ENCODE measurements around the gene BEST1. TPM values are rescaled to one million over a fixed set of nuclear protein-coding genes. Genes with fewer than 3 reads are reported as not detected.
A peak's percentile ranks its signal among the peaks of the same experiment; 100 is the strongest.
"Not testable (repeated sequence)": the region's sequence is repeated elsewhere in the genome, so short reads cannot be mapped to it uniquely, and the experiment has no call there.

Gene BEST1
- total RNA-seq, 3 donors from 2014 or later, result not detected

DNA sequence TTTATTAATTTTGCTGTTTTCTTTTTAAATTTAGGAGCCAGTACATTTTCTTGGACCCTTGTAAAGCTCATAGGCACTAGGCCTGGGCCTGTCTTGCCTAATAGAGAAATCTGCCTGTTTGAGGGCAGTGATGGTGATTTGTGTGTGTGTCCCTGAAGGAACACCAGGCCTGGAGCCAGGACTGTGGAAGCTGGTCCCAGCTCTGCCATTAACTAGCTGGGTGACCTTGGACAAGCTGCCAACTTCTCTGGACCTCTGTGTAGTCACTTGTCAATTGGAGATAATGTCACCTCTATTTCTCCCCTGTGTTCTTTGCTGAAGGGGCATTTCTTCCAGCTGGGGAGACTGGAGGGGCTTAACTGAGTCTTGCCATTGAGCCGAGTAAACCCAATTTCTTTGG is 33.3 kb downstream of the BEST1 start:
- peaks cover 17% of the 10 kb centered on the region for H3K9me3 Mint-ChIP-seq
- no peak overlapping the region for H3K4me3 Mint-ChIP-seq
- peaks cover 2% of the 10 kb centered on the region for H3K4me1 Mint-ChIP-seq (ENCODE audit: low read depth)
- no peak for ATAC-seq
- DNase-seq, result no peak
- peaks cover 9% of the 10 kb centered on the region for H3K36me3 Mint-ChIP-seq (ENCODE audit: insufficient read depth)
- H3K27me3 Mint-ChIP-seq (ENCODE audit: low read depth), result no peaks in the 10 kb centered on the region

DNA sequence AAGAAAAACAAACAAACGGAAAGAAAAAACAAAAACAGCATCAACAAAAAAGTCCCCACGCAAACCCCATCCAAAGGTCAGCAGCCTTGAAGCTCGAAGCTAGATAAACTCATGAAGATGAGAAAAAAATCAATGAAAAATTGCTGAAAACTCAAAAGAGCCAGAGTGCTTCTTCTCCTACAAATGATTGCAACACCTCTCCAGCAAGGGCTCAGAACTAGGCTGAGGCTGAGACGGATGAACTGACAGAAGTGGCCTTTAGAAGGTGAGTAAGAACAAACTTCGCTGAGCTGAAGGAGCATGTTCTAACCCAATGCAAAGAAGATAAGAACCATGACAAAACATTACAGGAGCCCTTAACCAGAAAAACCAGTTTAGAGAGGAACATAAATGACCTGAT is 35.7 kb downstream of the BEST1 start:
- Mint-ChIP-seq H3K9me3 (peaks cover 34% of the 10 kb centered on the region), H3K27me3 (ENCODE audit: low read depth) (no peaks in the 10 kb centered on the region), H3K36me3 (ENCODE audit: insufficient read depth) (peaks cover 7% of the 10 kb centered on the region)

DNA sequence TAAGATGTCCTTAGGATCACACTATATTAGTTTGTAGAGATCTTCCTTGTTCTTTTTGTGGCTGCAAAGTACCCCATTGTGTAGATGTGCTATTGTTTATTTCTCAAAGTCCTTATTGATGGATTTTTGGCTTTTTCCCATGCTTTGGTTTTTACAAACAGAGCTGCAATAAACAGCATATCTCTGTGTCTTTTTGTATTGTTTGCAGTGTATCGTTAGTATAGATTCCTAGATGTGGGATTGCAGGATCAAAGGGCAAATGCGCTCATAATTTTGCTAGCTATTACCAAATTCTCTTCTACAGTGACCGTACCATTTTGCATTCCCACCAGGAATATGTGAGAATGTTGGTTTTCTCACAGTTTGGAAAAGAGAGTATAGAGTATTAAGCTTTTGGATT is 44.8 kb downstream of the BEST1 start:
- no peak for ATAC-seq
- H3K4me3 Mint-ChIP-seq, result no peak overlapping the region
- H3K27me3 Mint-ChIP-seq (ENCODE audit: low read depth), result no peaks in the 10 kb centered on the region
- peaks cover 12% of the 10 kb centered on the region for H3K36me3 Mint-ChIP-seq (ENCODE audit: insufficient read depth)
- H3K4me1 Mint-ChIP-seq (ENCODE audit: low read depth), result no peaks in the 10 kb centered on the region
- DNase-seq, result no peak
- H3K9me3 Mint-ChIP-seq, result peaks cover 19% of the 10 kb centered on the region

More for the DNA sequence above, 35.7 kb downstream of the BEST1 start:
- ATAC-seq, result no peak
- peaks cover 2% of the 10 kb centered on the region for H3K4me1 Mint-ChIP-seq (ENCODE audit: low read depth)
- H3K4me3 Mint-ChIP-seq, result no peak overlapping the region
- no peak for DNase-seq

DNA sequence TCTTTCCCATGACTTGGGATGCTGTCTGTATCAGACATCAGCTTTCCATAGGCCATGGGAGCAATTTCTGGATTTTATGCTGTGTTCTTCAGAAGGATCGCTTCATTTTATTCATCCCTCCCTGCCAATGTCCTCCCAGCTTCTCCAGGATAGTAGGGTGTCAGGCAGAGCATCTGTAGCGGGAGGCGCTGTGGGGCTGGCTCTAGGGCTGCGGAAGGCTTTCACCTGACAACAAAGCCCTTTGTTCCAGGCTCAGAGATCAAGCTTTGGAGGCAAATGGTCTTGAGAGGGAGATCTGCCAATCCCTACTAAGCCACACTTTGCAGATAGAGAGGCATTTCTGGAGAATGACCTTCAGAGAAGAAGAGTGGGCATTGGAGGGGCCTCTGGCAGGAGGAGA is 46.8 kb downstream of the BEST1 start:
- Mint-ChIP-seq H3K27me3 (ENCODE audit: low read depth) (no peaks in the 10 kb centered on the region), H3K9me3 (peaks cover 9% of the 10 kb centered on the region), H3K36me3 (ENCODE audit: insufficient read depth) (peaks cover 12% of the 10 kb centered on the region), H3K4me1 (ENCODE audit: low read depth) (no peaks in the 10 kb centered on the region), H3K4me3 (no peak overlapping the region)
- DNase-seq, result no peak
- ATAC-seq, result no peak

DNA sequence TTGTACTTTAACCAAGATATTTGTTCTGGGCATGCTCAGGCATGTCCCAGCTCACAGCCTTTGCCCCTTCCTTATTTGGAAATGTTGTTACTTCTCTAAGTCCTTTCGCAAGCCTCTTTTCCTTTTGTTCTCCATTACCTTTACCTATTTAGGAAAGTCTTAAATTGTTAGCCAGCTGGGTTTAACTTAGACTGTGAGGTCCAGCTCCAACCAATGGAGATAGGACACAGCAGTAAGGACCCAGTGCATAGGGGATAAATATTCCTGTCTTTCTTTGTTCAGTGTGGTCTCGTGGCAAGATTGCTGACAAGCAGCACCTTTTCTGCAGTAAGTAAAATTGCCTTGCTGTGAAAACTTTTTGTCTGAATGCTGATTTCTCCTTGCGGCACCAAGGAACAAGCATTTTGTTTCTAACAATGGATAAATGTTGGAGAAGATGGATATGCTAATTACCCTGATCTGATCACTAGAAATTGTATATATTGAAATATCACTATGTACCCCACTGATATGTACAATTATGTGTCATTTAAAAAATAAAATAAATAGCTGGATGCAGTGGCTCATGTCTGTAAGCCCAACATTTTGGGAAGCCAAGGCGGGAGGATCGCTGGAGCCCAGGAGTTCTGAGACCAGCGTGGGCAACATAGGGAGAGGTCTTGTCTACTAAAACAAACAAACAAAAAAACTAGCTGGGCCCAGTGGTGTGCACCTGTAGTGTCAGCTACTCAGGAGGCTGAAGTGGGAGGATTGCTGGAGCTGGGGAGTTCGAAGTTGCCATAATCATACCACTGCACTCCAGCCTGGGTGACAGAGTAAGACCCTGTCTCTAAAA is 49.2 kb downstream of the BEST1 start:
- no peak for ATAC-seq
- Mint-ChIP-seq H3K27me3 (ENCODE audit: low read depth) (no peaks in the 10 kb centered on the region), H3K36me3 (ENCODE audit: insufficient read depth) (peaks cover 12% of the 10 kb centered on the region), H3K4me3 (no peak overlapping the region), H3K9me3 (peaks cover 9% of the 10 kb centered on the region), H3K4me1 (ENCODE audit: low read depth) (no peaks in the 10 kb centered on the region)
- no peak for DNase-seq

DNA sequence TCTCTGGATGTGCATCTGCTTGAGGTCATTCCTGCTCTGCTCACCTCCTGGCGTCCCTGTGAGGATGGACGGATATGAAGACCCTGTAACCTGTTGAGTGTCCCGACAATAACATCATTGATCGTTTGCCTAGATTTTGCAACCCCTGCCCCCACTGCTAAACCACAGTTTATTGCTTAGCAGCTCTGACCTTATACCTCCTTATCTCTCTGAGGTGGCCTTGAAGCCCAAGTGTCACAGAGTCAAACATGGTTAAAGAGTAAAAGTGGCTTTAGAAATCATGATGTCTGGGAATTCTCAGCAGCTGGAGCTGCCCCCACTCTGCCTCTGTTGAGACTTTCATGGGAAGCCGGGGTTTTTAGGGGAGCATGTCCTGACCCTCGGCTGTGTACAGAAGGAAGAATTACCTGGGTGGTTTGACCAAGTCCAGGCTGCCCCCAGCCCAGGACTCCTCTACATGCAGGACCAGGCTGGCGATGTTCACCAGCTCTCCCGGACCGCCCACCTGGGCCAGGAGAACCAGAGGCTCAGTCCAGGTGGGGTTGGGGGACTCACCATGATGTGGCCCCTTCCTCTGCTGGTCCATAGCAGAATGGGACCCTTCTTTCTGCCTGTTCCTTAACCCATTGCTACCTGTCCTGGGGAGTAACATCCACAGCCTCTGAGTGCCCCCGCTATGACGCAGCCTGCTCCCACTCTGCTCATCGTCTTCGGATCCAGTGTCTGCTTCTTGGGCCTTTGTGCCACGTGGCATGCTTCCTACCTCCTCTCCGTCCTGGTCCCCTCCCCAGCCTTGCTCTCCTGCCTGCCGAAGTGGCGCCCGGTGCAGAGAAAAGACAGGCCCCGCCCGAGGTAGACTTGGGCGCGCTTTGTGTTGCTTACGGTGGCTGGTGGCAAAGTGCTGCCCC is 50.6 kb downstream of the BEST1 start:
- Mint-ChIP-seq H3K9me3 (peaks cover 9% of the 10 kb centered on the region), H3K4me3 (no peak overlapping the region), H3K27me3 (ENCODE audit: low read depth) (peaks cover 10% of the 10 kb centered on the region), H3K36me3 (ENCODE audit: insufficient read depth) (peaks cover 12% of the 10 kb centered on the region), H3K4me1 (ENCODE audit: low read depth) (no peaks in the 10 kb centered on the region)
- no peak for DNase-seq
- no peak for ATAC-seq

DNA sequence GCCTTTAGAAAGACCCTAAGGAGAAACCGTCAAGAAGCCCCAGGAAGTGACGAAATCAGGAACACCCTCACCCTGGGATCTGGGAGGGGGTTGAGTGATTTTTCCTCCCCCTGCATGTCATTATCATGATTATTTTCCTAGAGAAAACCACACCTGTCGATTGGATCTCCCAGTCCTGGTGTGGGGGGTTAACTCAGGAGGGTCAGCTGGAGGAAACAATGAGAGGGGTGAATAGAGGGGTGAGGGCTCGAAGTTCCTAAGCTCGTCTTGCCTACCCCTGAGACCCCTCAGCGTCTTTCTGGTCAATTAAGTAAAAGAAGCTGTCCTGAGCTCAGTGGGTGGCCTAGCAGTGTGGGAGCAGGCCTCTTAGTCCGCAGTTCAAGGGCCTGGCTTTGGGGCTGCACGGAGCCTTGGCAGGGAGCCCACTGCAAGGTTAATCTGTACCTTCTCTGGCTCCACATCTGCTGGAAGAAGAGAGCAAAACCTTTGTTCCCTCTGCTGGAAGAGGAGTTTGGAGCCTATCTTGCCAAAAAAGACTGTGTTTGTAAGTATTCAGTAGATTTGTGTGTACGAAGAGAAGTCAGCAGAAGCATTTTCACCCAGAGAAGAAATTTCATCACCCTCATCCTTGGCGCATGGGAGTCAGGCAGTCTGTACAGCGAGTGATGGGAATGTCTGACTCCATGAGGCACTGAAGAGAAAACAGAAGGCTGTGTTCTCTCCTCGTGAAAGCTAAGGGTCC is 51.5 kb downstream of the BEST1 start:
- H3K9me3 Mint-ChIP-seq, result peaks cover 9% of the 10 kb centered on the region
- DNase-seq (no peak), ATAC-seq (no peak)
- peaks cover 11% of the 10 kb centered on the region for H3K27me3 Mint-ChIP-seq (ENCODE audit: low read depth)
- no peaks in the 10 kb centered on the region for H3K4me1 Mint-ChIP-seq (ENCODE audit: low read depth)
- no peak overlapping the region for H3K4me3 Mint-ChIP-seq
- peaks cover 12% of the 10 kb centered on the region for H3K36me3 Mint-ChIP-seq (ENCODE audit: insufficient read depth)

DNA sequence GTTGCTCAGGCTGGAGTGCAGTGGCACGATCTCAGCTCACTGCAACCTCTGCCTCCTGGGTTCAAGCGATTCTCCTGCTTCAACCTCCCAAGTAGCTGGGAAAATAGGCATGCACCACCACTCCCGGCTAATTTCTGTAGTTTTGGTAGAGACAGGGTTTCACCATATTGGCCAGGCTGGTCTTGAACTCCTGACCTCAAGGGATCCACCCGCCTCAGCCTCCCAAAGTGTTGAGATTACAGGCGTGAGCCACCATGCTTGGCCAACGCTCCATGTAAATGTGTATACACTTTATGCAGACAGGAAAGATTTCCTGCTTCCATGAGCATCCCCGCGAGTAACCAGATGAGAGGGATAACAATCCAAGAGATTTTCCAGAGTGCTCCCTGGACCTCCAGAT is 52.1 kb downstream of the BEST1 start:
- not testable (repeated sequence) for H3K4me3 Mint-ChIP-seq; DNase-seq; ATAC-seq; H3K4me1 Mint-ChIP-seq (ENCODE audit: low read depth); H3K9me3 Mint-ChIP-seq
- peaks cover 12% of the 10 kb centered on the region for H3K36me3 Mint-ChIP-seq (ENCODE audit: insufficient read depth)
- H3K27me3 Mint-ChIP-seq (ENCODE audit: low read depth), result peaks cover 11% of the 10 kb centered on the region

DNA sequence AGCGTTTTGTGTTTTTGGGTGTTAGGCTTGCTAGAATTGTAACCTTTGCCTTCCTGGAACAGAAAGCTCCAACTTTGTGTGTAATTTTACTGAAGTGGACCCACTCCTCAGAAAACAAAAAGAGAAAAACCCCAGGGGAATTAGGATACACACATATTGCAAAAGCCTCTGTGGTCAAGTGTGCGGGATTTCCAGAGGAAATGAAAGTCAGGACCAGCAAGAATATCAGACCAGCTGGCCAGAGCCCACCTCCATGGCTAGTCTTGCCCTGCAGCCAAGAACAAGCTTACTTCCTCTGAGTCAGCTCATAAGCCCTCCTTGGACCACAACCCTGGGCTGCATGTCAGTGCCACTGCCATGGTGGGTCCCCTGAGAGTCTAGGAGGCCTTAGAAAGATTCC is 54.3 kb downstream of the BEST1 start:
- peaks cover 11% of the 10 kb centered on the region for H3K27me3 Mint-ChIP-seq (ENCODE audit: low read depth)
- DNase-seq, result no peak
- no peak for ATAC-seq
- peaks cover 2% of the 10 kb centered on the region for H3K9me3 Mint-ChIP-seq
- H3K4me1 Mint-ChIP-seq (ENCODE audit: low read depth), result no peaks in the 10 kb centered on the region
- no peak overlapping the region for H3K4me3 Mint-ChIP-seq
- peaks cover 1% of the 10 kb centered on the region for H3K36me3 Mint-ChIP-seq (ENCODE audit: insufficient read depth)

DNA sequence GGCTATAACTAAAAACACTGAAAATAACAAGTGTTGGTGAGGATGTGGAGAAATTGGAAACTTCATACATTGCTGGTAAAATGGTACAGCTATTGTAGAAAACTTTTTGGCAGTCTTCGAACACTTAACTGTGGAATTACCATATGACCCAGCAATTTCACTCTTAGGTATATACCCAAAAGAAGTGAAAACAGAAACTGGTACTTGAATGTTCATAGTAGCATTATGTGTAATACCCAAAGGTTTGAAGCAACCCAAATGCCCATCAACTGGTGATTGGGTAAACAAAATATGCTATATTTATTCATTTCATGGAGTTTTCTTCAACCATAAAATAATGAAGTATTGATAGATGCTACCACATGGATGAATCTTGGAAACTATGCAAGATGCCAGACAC is 58.0 kb downstream of the BEST1 start:
- Mint-ChIP-seq H3K9me3 (no peaks in the 10 kb centered on the region), H3K4me3 (no peak overlapping the region), H3K27me3 (ENCODE audit: low read depth) (peaks cover 11% of the 10 kb centered on the region), H3K36me3 (ENCODE audit: insufficient read depth) (no peaks in the 10 kb centered on the region), H3K4me1 (ENCODE audit: low read depth) (no peaks in the 10 kb centered on the region)
- ATAC-seq (peak; percentile 18 to 35), DNase-seq (no peak)

DNA sequence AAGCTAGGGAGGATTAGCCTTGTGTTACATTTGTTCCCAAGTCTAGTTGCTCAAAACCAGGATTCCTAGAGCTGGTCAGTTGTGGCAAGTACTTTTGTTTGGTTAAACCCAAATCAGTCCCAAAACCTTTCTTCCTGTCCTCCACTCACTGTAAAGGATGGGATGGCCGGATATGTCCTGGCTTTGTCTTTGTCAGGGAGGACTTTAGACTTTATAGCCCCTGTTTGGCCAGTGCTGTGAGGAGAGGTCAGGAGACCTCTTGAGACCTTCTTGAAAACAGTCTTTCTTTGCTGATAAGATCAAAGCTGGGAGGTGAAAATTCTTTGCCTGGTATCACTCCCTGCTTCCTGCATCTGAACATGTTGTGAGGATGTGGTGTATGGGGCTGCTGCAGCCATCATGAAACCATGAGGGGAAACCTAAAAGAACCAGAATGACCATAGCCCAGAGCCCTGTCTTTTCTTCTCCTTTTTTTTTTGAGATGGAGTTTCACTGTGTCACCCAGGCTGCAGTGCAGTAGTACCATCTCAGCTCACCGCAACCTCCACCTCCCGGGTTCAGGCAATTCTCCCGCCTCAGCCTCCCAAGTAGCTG is 60.9 kb downstream of the BEST1 start:
- Mint-ChIP-seq H3K27me3 (ENCODE audit: low read depth) (no peaks in the 10 kb centered on the region), H3K36me3 (ENCODE audit: insufficient read depth) (no peaks in the 10 kb centered on the region), H3K4me1 (ENCODE audit: low read depth) (no peaks in the 10 kb centered on the region), H3K9me3 (no peaks in the 10 kb centered on the region), H3K4me3 (no peak overlapping the region)
- ATAC-seq (no peak), DNase-seq (no peak)

DNA sequence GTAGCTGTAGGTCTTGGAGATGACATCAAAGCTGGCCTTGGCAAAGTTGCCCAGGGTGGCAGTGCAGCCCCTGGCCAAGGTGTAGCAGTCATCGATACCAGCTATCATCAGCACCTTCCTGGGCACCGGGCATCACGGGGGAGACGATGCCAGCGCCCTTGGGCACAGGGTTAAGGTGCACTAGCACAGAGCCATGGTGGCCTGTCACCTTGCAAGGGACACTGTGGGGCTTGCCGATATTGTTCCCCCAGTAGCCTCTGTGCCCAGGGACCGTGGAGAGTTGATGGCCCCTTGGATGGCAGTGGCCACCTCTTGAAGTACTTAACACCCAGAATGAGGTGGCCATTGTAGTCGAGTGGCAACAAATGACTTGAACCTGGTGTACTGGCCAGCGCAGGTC is 61.7 kb downstream of the BEST1 start:
- Mint-ChIP-seq H3K36me3 (ENCODE audit: insufficient read depth) (no peaks in the 10 kb centered on the region), H3K4me1 (ENCODE audit: low read depth) (no peaks in the 10 kb centered on the region), H3K27me3 (ENCODE audit: low read depth) (no peaks in the 10 kb centered on the region), H3K4me3 (no peak overlapping the region), H3K9me3 (no peaks in the 10 kb centered on the region)
- DNase-seq, result no peak
- ATAC-seq, result no peak

DNA sequence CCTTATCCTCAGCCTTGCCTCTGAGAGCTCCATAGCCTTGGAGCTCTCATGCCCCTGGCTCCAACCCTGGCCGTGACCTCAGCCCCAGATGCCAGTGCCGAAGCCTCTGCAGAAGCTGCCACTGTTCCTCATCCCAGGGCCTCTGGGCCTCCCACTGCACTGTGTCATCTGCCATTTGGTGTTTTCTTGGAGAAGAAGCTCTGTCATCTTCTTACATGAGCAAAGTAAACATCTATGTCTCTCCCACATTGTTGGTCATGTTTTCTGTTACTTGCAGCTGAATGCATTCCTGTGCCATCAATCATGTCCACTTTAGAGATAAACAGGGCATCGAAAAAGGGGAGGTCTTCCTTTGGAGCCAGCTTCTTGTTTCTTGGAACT is 62.3 kb downstream of the BEST1 start:
- H3K9me3 Mint-ChIP-seq, result no peaks in the 10 kb centered on the region
- DNase-seq (no peak), ATAC-seq (no peak)
- no peaks in the 10 kb centered on the region for H3K4me1 Mint-ChIP-seq (ENCODE audit: low read depth)
- no peaks in the 10 kb centered on the region for H3K36me3 Mint-ChIP-seq (ENCODE audit: insufficient read depth)
- no peak overlapping the region for H3K4me3 Mint-ChIP-seq
- H3K27me3 Mint-ChIP-seq (ENCODE audit: low read depth), result no peaks in the 10 kb centered on the region

DNA sequence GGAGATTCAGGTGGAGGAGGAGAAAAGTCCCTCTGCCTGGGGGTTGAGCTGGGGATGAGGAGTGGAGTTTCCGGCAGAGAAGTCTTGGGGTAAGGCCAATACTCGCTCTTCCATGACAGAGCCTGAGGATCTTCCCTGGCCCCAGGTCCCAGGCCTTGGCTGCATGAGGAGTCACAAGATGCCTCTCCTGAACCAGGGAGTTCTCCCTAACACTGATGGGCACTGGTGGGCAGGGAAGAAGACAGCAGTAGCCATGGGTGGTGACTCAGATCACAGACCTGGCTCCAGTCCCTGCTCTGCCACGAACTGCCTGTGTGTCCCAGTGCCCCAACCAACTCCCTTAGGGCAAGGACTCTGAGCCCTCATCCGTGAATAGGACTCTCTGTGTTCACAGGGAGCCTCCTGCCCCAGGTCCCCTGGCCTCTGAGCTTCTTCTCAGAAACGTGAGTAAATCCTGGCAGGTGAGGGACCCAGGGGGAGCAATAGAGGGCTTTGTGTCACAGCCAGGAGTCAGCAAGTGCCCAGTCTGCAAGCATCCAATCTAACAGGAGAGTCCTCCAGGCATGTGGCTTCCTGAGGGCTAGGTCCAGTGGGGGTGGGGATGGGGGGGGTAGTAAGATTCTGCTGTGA is 62.8 kb downstream of the BEST1 start:
- DNase-seq (no peak), ATAC-seq (no peak)
- no peaks in the 10 kb centered on the region for H3K4me1 Mint-ChIP-seq (ENCODE audit: low read depth)
- no peak overlapping the region for H3K4me3 Mint-ChIP-seq
- no peaks in the 10 kb centered on the region for H3K36me3 Mint-ChIP-seq (ENCODE audit: insufficient read depth)
- no peaks in the 10 kb centered on the region for H3K27me3 Mint-ChIP-seq (ENCODE audit: low read depth)
- H3K9me3 Mint-ChIP-seq, result no peaks in the 10 kb centered on the region

All from activated T-cell treated with anti-CD3 and anti-CD28 coated beads, Interleukin-2, amount 50 U/mL, for 4 hours (primary cell).